ENCODE measurements around the gene SLC38A10.

Gene SLC38A10

GRCh38 chr17:81295031-81295675 lies at the start of gene SLC38A10:
Gene SLC38A10, minus strand, starts transcription at chr17:81295307. Its CDS starts 386 bp downstream, at chr17:81294921.
- DNase-seq, result peak; percentile 71

GRCh38 chr17:81342269-81343070 lies 47.4 kb upstream of the SLC38A10 start:
- DNase-seq, result no peak

- DNase-seq, result no peak
Measured at GRCh38 chr17:81341516-81342268, 46.6 kb upstream of the SLC38A10 start.

GRCh38 chr17:81340607-81341515 lies 45.8 kb upstream of the SLC38A10 start:
- no peak for DNase-seq

GRCh38 chr17:81339534-81340296 lies 44.6 kb upstream of the SLC38A10 start:
- no peak for DNase-seq

GRCh38 chr17:81339191-81339533 lies 44.1 kb upstream of the SLC38A10 start:
- DNase-seq, result no peak

- DNase-seq, result no peak
Measured at GRCh38 chr17:81338274-81339190, 43.4 kb upstream of the SLC38A10 start.

GRCh38 chr17:81337476-81337879 lies 42.4 kb upstream of the SLC38A10 start:
- no peak for DNase-seq

GRCh38 chr17:81336930-81337325 lies 41.8 kb upstream of the SLC38A10 start:
- DNase-seq, result no peak

GRCh38 chr17:81336296-81336929 lies 41.3 kb upstream of the SLC38A10 start:
- DNase-seq, result no peak

- DNase-seq, result no peak
Measured at GRCh38 chr17:81335773-81336157, 40.7 kb upstream of the SLC38A10 start.

GRCh38 chr17:81334987-81335772 lies 40.1 kb upstream of the SLC38A10 start:
- no peak for DNase-seq

- DNase-seq, result no peak
Measured at GRCh38 chr17:81334391-81334901, 39.3 kb upstream of the SLC38A10 start.

- no peak for DNase-seq
Measured at GRCh38 chr17:81333616-81334368, 38.7 kb upstream of the SLC38A10 start.

- DNase-seq, result no peak
Measured at GRCh38 chr17:81332914-81333528, 37.9 kb upstream of the SLC38A10 start.

- no peak for DNase-seq
Measured at GRCh38 chr17:81332118-81332834, 37.2 kb upstream of the SLC38A10 start.

GRCh38 chr17:81331527-81332043 lies 36.5 kb upstream of the SLC38A10 start:
- no peak for DNase-seq
